NCI-H2081 treated with DMSO at 0.1 percent for 48 hours (cell line): ENCODE results near the gene CPLANE1.

Source experiments
- DNase-seq: peaks from one replicate; lab custom pipeline; 2025; lab: John Stamatoyannopoulos, UW

CPLANE1 gene

DNA sequence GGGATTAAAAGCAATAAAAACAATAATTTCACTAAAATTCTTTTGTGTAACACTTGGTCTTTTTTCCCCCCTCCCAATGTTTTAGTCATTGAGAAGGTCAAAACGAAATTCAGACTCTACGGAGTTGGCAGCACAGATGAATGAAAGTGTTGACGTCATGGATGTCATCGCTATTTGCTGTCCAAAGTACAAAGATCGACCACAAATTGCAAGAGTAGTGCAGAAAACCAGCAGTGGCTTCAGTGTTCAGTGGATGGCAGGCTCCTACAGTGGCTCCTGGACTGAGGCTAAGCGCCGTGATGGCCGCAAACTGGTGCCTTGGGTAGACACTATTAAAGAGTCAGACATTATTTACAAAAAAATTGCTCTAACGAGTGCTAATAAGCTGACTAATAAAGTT lies 184.7 kb downstream of the CPLANE1 start:
- no peak for DNase-seq

GRCh38 chr5:37063739-37064138 lies 185.4 kb downstream of the CPLANE1 start:
- DNase-seq = no peak

DNA sequence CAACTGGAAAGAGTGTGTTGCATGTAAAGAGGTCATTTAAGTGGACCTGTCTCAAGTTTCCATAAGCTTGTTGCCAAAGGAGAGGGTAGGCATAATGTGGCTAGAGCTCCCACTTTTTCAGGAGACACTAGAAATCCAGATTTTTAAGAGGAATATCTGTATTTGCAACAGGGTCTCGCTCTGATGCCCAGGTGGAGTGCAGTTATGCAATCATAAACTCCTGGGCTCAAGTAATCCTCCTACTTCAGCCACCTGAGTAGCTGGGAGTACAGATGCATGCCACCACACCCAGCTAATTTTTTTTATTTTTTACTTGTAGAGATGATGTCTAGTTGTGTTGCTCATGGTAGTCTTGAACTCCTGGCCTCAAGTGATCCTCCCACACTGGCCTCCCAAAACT lies 189.1 kb downstream of the CPLANE1 start:
- no peak for DNase-seq

DNA sequence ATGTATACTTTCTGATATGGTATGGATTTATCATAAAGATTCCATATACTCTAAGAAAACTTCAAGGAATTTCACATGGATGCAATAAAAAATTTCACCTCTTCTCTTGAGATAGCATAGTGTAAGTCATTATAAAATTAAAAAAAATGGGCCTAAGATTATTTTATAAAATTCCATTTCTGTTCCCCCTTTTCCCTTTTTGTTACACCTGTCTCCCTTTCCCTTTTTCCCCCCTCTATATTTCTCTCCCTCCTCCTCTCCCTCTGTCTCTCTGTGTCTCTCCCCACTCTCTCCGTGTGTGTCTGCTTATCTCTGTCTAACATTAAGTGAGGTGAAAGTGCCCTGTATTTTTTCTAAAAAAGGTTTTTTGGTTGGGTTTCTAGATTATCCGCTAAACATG lies 192.4 kb downstream of the CPLANE1 start:
- DNase-seq = no peak
